Measurements from ENCODE around the gene PRR15L. TPM values are rescaled to one million over a fixed set of nuclear protein-coding genes. Genes with fewer than 3 reads are reported as not detected.

Gene PRR15L
- total RNA-seq, 1 experiment from 2014 or later = not detected

GRCh38 chr17:47962901-47963300 lies 5.2 kb upstream of the PRR15L start:
- DNase-seq (ENCODE audit: low read depth) = no peak

- no peak for DNase-seq (ENCODE audit: low read depth)
Measured at GRCh38 chr17:47961406-47961805, 3.7 kb upstream of the PRR15L start.

- no peak for DNase-seq (ENCODE audit: low read depth)
Measured at GRCh38 chr17:47959825-47960655, 2.4 kb upstream of the PRR15L start.

GRCh38 chr17:47956791-47957590 lies 692 bp downstream of the PRR15L start:
- no peak for DNase-seq (ENCODE audit: low read depth)

- DNase-seq (ENCODE audit: low read depth) = no peak
Measured at GRCh38 chr17:47955497-47956461, 1.9 kb downstream of the PRR15L start.

GRCh38 chr17:47953909-47954308 lies 3.8 kb downstream of the PRR15L start:
- no peak for DNase-seq (ENCODE audit: low read depth)

GRCh38 chr17:47952171-47953021 lies 5.3 kb downstream of the PRR15L start:
- DNase-seq (ENCODE audit: low read depth) = no peak

- DNase-seq (ENCODE audit: low read depth) = no peak
Measured at GRCh38 chr17:47950448-47950847, 7.2 kb downstream of the PRR15L start.

- DNase-seq (ENCODE audit: low read depth) = no peak
Measured at GRCh38 chr17:47949946-47950345, 7.7 kb downstream of the PRR15L start.

GRCh38 chr17:47949197-47949759 lies 8.4 kb downstream of the PRR15L start:
- peak; percentile 70 for DNase-seq (ENCODE audit: low read depth)

- peak; percentile 74 for DNase-seq (ENCODE audit: low read depth)
Measured at GRCh38 chr17:47948706-47949196, 8.9 kb downstream of the PRR15L start.

- DNase-seq (ENCODE audit: low read depth) = peak; percentile 94
Measured at GRCh38 chr17:47946929-47947397, 10.7 kb downstream of the PRR15L start.

GRCh38 chr17:47946516-47946915 lies 11.2 kb downstream of the PRR15L start:
- DNase-seq (ENCODE audit: low read depth) = no peak

- DNase-seq (ENCODE audit: low read depth) = no peak
Measured at GRCh38 chr17:47945529-47946508, 11.9 kb downstream of the PRR15L start.

GRCh38 chr17:47945080-47945479 lies 12.6 kb downstream of the PRR15L start:
- DNase-seq (ENCODE audit: low read depth) = no peak

GRCh38 chr17:47942568-47942967 lies 15.1 kb downstream of the PRR15L start:
- DNase-seq (ENCODE audit: low read depth) = no peak

- no peak for DNase-seq (ENCODE audit: low read depth)
Measured at GRCh38 chr17:47942096-47942510, 15.6 kb downstream of the PRR15L start.

Measured in HT1080 (cell line).